Stimulated activated CD8-positive, alpha-beta memory T cell treated with anti-CD3 and anti-CD28 coated beads, Interleukin-12 subunit alpha, Interleukin-12 subunit beta, amount 100 ng/mL, for 4 hours (primary cell): Measurements from ENCODE around the gene SNN.

Source experiments
- DNase-seq: peaks from one replicate; pipeline ENCODE4 v3.0.0-alpha.2; 2020; ENCODE audit warnings: low read depth

SNN gene

DNA sequence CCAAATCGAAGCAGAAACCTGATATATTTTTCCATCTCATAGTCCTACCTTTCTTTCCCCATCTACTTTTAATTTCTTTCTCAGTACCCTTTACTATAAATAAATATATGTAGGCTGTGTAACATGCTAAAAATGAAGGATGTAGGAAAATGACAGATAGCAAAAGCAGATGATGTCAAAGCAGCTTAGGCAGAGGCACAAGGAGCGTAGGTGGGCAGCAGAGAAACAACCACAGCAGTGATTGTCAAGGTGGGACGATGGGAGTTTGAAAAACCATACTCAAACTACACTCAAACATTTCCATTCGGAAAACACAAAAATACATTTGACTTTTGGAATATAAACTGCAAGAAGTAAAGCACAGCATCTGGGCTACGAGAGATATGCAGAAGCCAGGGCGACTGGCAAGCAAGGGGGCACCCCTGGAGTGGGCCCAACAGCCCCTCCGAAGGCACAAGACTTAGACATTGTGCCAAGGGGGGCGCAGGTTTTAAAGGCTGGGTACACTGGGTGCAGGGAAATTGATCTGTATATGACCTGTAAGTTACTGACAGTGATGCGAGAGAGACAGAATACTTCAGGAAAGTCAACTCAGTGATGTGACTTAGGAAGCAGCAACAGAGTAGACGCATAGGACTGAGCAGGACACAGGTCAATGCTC lies 31.1 kb downstream of the SNN start:
- DNase-seq: no peak

GRCh38 chr16:11700264-11701029 lies 32.2 kb downstream of the SNN start:
- DNase-seq: no peak

GRCh38 chr16:11705311-11706025 lies 37.2 kb downstream of the SNN start:
- no peak for DNase-seq

DNA sequence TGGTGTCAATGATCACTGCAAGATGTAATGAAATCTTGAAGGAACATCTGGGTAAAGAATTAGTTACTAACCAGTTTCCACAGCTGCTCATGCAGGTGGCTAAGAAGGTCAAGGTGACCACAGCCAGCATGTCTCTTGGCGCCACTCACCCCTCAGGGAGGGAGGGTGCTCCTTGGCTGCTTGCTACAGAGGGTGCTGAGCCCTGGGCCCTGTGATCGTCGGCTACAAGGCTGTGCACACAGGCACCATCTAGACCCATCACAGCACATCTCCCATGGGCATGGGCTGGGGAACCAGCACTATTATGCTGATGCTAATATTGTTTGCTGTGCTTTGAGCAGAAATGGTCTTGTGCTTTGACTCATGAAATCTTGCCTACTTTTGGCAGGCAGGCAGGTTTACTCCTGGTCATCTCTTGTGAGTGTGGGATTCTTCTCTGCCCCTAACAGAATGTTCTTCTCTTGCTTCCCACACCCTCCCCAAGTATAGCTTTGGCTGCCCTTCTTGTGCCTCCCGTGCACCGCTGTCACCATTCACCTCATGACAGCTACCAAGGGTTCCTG lies 38.0 kb downstream of the SNN start:
- no peak for DNase-seq

DNA sequence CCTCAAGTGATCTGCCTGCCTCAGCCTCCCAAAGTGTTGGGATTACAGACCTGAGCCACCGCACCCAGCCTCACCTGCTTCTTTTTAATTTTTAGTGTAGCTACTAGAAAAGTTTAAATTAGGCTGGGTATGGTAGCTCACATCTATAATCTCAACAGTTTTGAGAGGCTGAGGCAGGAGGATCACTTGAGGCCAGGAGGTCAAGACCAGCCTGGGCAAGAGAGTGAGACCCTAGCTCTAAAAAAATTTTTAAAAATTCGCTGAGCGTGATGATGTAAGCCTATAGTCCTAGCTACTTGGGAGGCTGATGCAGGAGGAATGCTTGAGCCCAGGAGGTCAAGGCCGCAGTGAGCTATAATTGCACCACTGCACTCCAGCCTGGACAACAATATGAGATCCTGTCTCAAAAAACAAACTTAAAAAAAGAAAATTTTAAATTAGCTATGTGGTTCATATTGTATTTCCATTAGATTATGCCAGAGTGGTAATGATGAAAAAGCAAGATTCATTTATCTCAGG lies 39.5 kb downstream of the SNN start:
- DNase-seq: no peak

GRCh38 chr16:11708421-11708820 lies 40.2 kb downstream of the SNN start:
- no peak for DNase-seq

DNA sequence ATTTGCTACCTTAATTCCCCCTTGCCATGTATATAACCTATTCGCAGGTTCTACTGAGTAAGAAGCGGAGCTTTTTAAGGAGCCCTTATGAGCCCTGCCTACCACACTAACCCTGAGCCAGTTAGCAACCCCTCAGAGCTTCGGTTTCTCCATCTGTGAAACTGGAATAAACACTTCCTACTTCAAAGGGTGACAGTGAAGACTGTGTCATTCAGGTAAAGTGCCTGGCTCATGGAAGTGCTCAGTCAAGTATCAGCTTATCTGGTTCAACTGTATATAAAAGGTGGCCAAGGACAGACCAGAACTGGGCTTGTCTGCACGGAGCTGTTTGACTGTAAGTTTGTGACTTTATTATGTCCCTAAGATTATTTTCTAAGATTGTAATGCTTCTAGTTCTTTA lies 43.4 kb downstream of the SNN start:
- no peak for DNase-seq

GRCh38 chr16:11712122-11712521 lies 43.9 kb downstream of the SNN start:
- no peak for DNase-seq

DNA sequence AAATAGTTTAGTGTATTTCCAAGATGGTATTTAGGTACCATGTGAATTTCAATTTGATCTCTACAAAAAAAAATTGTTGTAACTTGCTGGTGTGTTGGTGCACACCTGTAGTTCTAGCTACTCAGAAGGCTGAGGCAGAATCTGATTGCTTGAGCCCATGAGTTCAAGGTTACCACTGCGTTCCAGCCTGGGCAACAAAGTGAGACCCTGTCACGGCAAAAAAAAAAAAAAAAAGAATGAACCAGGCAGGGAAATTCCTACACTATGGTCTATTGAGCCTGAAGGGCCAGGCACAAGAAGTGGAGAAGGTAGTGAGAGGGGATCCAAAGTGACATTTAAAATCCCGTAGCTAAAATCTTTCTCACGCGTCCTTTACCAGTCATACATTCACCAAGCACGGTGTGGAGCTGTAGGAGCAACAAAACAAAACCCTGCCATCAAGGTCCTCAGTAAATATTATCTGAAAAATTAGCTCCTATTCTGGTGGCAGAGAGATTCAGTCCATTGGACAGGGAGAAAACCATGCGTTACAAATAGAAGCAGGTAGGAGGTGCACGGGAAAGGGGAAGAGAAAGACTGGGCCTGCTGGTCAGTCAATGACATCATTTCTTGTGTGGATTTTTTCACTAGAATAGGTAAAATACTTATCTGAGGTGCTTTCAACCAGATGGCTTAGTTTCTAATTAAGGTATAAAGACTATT lies 47.1 kb downstream of the SNN start:
- DNase-seq: no peak

DNA sequence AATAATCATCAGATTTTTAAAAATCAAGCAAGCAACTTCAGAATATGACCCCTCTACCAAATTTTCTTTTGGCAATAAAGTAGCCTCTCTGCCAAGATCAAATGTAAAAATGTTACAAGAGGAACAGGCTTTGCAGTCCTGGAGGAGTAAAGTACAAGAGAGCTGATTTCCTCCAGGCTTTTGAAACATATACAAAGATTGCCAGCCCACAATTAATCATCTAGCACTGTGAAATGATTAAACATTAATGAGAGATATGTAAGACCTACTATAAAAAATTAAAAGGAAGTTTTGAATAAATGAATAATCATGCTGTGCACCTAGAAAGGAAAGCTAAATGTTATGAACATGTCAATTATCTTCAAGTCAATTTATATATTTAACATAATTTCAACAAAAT lies 48.1 kb downstream of the SNN start:
- no peak for DNase-seq

DNA sequence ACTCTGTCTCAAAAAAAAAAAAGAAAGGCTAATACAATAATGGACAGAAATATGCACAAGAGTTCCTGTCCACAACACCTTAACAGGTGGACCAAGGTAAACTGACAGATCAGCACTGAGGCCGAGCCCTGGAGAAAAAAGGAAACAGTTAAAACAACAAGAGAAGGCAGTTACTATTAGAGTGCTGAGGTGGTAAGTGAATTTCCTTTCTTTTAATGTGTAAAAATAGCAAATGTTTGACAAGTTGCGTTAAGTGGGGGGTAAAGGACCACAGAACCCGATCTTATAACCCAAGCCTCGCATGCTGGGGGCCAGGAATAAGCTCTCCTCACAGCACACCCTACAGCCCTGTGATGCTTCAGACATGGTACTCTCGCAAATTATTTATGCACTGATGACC lies 49.6 kb downstream of the SNN start:
- no peak for DNase-seq

- no peak for DNase-seq
These were observed 50.9 kb downstream of the SNN start for GRCh38 chr16:11719171-11719570.

GRCh38 chr16:11719762-11720161 lies 51.5 kb downstream of the SNN start:
- DNase-seq: no peak

DNA sequence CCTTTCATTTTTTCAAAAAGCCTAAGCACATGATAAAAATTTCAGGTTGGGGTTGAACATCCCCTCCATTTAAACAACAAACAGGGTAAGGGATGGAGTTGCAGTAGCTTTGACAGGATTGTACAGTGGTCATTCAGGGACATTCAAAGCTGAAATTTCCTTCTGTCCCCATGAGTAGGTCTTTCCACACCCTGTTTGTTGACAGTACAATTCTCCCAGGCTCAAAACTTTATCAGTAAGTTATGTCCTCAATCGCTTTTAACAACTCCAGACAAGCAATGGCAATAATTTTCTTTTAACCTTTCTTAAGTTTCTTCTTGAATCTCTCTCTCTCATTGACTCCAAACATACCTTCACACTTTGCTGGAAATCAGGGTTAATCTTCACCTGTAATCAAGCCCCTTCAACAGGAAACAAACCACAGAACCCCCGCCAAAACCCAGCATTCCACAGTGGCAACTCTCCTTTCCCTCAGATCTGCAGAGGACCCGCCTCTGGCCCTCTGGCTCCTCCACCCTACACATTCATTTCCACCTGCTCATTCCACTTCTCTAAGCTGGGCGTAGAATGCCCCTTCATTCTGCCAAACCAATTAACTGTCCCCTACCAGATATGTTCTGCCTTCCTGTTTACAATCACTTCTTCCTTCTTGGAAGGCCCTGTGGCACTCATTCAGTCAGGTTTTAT lies 53.7 kb downstream of the SNN start:
- DNase-seq: no peak

GRCh38 chr16:11722468-11722808 lies 54.2 kb downstream of the SNN start:
- no peak for DNase-seq

- no peak for DNase-seq
These were observed 57.2 kb downstream of the SNN start for GRCh38 chr16:11725457-11725856.

GRCh38 chr16:11726008-11726407 lies 57.8 kb downstream of the SNN start:
- no peak for DNase-seq

- no peak for DNase-seq
These were observed 59.7 kb downstream of the SNN start for GRCh38 chr16:11727796-11728543.
